ENCODE results near the gene C15orf61. TPM values are rescaled to one million over a fixed set of nuclear protein-coding genes. Genes with fewer than 3 reads are reported as not detected.

Gene C15orf61
- total RNA-seq, 3 donors from 2014 or later (not counting 1 experiment from before 2014, with no cell fraction given): 8.7 to 16.4 (median 12.6) TPM

- Mint-ChIP-seq H3K27ac (no peak overlapping the region), H3K4me1 (no peaks in the 10 kb centered on the region), H3K27me3 (ENCODE audit: low read depth in 2 of 2) (no peaks in the 10 kb centered on the region), H3K4me3 (no peak overlapping the region), H3K9me3 (no peaks in the 10 kb centered on the region), H3K36me3 (no peaks in the 10 kb centered on the region)
- 89% methylated on average over 5 of the region's 5 CpGs for WGBS (ENCODE audit: insufficient coverage)
- no peaks in the 10 kb centered on the region for H3K27me3 ChIP-seq (ENCODE audit: control insufficient read depth, insufficient read depth, low read length)
- ATAC-seq: no peak
- TF ChIP-seq, protein P1, sequence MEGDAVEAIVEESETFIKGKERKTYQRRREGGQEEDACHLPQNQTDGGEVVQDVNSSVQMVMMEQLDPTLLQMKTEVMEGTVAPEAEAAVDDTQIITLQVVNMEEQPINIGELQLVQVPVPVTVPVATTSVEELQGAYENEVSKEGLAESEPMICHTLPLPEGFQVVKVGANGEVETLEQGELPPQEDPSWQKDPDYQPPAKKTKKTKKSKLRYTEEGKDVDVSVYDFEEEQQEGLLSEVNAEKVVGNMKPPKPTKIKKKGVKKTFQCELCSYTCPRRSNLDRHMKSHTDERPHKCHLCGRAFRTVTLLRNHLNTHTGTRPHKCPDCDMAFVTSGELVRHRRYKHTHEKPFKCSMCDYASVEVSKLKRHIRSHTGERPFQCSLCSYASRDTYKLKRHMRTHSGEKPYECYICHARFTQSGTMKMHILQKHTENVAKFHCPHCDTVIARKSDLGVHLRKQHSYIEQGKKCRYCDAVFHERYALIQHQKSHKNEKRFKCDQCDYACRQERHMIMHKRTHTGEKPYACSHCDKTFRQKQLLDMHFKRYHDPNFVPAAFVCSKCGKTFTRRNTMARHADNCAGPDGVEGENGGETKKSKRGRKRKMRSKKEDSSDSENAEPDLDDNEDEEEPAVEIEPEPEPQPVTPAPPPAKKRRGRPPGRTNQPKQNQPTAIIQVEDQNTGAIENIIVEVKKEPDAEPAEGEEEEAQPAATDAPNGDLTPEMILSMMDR (IDR thresholded peaks at IDR 0.05): no peak
- intact Hi-C loops (cut with micrococcal nuclease): no loop called here
- H3K4me3 ChIP-seq (ENCODE audit: low read length): no peak overlapping the region
- H3K9me3 ChIP-seq (ENCODE audit: control insufficient read depth, insufficient read depth, low read length): no peaks in the 10 kb centered on the region
- no peaks in the 10 kb centered on the region for H3K36me3 ChIP-seq (ENCODE audit: control insufficient read depth, insufficient read depth, low read length)
- no peaks in the 10 kb centered on the region for H3K4me1 ChIP-seq (ENCODE audit: control insufficient read depth, insufficient read depth, low read length)
- no peak for DNase-seq
- no peak overlapping the region for H3K27ac ChIP-seq (ENCODE audit: low read length)
Measured at GRCh38 chr15:67504796-67505195, 16.1 kb upstream of the C15orf61 start.

GRCh38 chr15:67505675-67506572 lies 15.0 kb upstream of the C15orf61 start:
- no peaks in the 10 kb centered on the region for H3K4me1 ChIP-seq (ENCODE audit: control insufficient read depth, insufficient read depth, low read length)
- H3K4me3 Mint-ChIP-seq: no peak overlapping the region
- TF ChIP-seq, protein P1 (IDR thresholded peaks at IDR 0.05): no peak
- DNase-seq (no peak), ATAC-seq (no peak)
- H3K27ac ChIP-seq (ENCODE audit: low read length): no peak overlapping the region
- no peaks in the 10 kb centered on the region for H3K36me3 ChIP-seq (ENCODE audit: control insufficient read depth, insufficient read depth, low read length)
- no peaks in the 10 kb centered on the region for H3K9me3 ChIP-seq (ENCODE audit: control insufficient read depth, insufficient read depth, low read length)
- no peaks in the 10 kb centered on the region for H3K9me3 Mint-ChIP-seq
- H3K4me3 ChIP-seq (ENCODE audit: low read length): no peak overlapping the region
- WGBS (ENCODE audit: insufficient coverage): 41% methylated on average over 2 of the region's 5 CpGs
- no peaks in the 10 kb centered on the region for H3K36me3 Mint-ChIP-seq
- H3K27ac Mint-ChIP-seq: no peak overlapping the region
- H3K27me3 Mint-ChIP-seq (ENCODE audit: low read depth in 2 of 2): no peaks in the 10 kb centered on the region
- no peaks in the 10 kb centered on the region for H3K4me1 Mint-ChIP-seq
- H3K27me3 ChIP-seq (ENCODE audit: control insufficient read depth, insufficient read depth, low read length): no peaks in the 10 kb centered on the region
- intact Hi-C loops (cut with micrococcal nuclease): no loop called here

DNA sequence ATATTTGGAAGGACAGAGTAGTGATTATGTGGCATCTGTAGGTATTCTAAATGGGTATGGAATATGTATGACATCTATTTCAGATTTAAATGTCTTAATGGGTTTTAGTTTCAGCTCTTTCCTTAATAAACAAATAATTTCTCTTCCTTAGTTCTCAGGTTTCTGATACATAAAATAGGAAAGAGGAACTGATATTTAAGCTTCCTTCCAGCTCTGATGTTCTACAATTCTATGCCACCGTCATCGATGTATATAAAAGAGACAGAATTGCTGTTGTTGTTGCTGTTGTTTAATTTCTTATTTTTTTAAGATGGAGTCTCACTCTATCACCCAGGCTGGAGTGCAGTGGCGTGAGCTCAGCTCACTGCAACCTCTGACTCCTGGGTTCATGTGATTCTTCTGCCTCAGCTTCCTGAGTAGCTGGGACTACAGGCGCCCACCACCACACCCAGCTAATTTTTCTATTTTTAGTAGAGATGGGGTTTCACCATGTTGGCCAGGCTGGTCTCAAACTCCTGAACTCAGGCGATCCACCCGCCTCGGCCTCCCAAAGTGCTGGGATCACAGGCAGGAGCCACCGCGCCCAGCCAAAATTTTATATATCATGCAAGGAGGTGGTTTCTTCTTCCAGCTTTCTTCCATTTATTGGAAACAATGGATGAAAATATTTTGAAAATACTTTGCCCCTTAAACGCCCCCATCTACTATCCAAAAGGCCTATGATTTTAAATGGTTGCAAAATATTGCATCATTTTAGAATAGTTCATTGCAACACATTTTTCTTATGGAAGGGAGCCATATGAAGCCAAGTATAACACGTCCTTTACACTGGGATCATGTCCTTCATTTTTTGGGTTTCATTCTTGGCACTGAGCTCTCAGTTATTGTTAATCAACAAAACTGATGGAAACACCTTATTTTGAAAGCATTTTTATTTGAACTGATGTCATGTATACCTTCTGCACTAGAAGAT lies 13.9 kb upstream of the C15orf61 start:
- H3K4me3 Mint-ChIP-seq: no peak overlapping the region
- no peaks in the 10 kb centered on the region for H3K36me3 ChIP-seq (ENCODE audit: control insufficient read depth, insufficient read depth, low read length)
- DNase-seq (no peak), ATAC-seq (no peak)
- H3K4me1 ChIP-seq (ENCODE audit: control insufficient read depth, insufficient read depth, low read length): no peaks in the 10 kb centered on the region
- WGBS (ENCODE audit: insufficient coverage): 91% methylated on average over 3 of the region's 11 CpGs
- H3K27ac ChIP-seq (ENCODE audit: low read length): no peak overlapping the region
- TF ChIP-seq, protein P1 (IDR thresholded peaks at IDR 0.05): no peak
- H3K27me3 ChIP-seq (ENCODE audit: control insufficient read depth, insufficient read depth, low read length): no peaks in the 10 kb centered on the region
- no peak overlapping the region for H3K4me3 ChIP-seq (ENCODE audit: low read length)
- no peak overlapping the region for H3K27ac Mint-ChIP-seq
- H3K9me3 Mint-ChIP-seq: no peaks in the 10 kb centered on the region
- no peaks in the 10 kb centered on the region for H3K36me3 Mint-ChIP-seq
- intact Hi-C loops (cut with micrococcal nuclease): no loop called here
- H3K27me3 Mint-ChIP-seq (ENCODE audit: low read depth in 2 of 2): no peaks in the 10 kb centered on the region
- H3K9me3 ChIP-seq (ENCODE audit: control insufficient read depth, insufficient read depth, low read length): no peaks in the 10 kb centered on the region
- no peaks in the 10 kb centered on the region for H3K4me1 Mint-ChIP-seq
